ENCODE results near the gene FAT1. TPM values are rescaled to one million over a fixed set of nuclear protein-coding genes. Genes with fewer than 3 reads are reported as not detected.

Gene FAT1
- total RNA-seq, 4 donors from 2014 or later = 2.3 to 9.7 (median 4.8) TPM

DNA sequence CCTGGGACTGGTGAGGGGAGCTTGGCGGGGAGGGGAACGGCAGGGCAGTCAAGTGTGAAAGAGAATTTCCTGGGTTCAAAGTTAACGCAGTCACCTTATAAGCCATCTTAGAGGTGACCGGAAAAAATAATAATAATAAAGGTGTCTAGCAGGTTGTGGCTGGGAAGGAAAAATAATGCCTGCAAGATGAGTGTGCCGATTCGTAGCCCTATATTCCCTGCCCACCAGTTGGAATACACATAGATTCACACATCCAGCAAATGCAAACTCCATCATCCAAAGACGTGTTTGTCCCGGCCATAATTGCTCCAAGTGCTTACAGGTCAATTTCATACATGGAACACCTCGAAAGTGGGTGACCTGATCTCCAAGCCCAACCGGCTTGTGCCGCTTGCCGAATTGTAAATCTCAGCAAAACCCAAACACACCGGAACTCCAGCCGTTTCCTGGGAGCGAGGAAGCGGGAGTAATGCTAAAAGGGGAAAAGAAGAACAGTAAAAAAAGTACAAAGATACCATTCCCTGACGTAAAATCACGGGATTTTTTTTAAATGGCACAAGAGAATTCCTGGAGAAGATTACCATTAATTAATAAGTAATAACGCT, 1.3 kb upstream of the FAT1 start:
- TF ChIP-seq CTCF (IDR thresholded peaks at IDR 0.05 in 4 of 5, conservative IDR thresholded peaks at IDR 0.05 in 1 of 5) = no peak
- no peak for TF ChIP-seq POLR2A (IDR thresholded peaks at IDR 0.05)
- in situ Hi-C loops (cut with MboI; ENCODE audit: low sequenced_read_pairs in 4 of 4) (no loop called here), intact Hi-C loops (cut with DNase I; ENCODE audit: low total_unique reads) (loop anchor here (10.0 kb wide), 2 partner anchors 120 to 220 kb away; no protein-coding TSS in a partner anchor)
- Histone ChIP-seq H3K27ac (peak overlapping the region; percentile 70 to 79 (median 76)), H3K4me3 (peak overlapping the region; percentile 62 to 75 (median 68)), H3K4me1 (peaks cover 0 to 12% of the 10 kb centered on the region in 2 donors), H3K27me3 (peaks cover 17 to 57% (median 51%) of the 10 kb centered on the region in 3 donors), H3K9me3 (no peaks in the 10 kb centered on the region), H3K36me3 (no peaks in the 10 kb centered on the region)
- DNase-seq (no peak), ATAC-seq (no peak)

- in situ Hi-C loops (cut with MboI; ENCODE audit: low sequenced_read_pairs in 4 of 4) = no loop called here
- DNase-seq (no peak), ATAC-seq (peak; percentile 42 to 43)
- Histone ChIP-seq H3K27me3 (peaks cover 17 to 60% (median 51%) of the 10 kb centered on the region in 3 donors), H3K4me1 (peaks cover 0 to 12% of the 10 kb centered on the region in 2 donors), H3K9me3 (peaks cover 0 to 2% (median 0%) of the 10 kb centered on the region in 3 donors), H3K4me3 (peak overlapping the region; percentile 62 to 75 (median 68)), H3K36me3 (no peaks in the 10 kb centered on the region), H3K27ac (peak overlapping the region; percentile 70 to 79 (median 76))
- intact Hi-C loops (cut with DNase I; ENCODE audit: low total_unique reads) = loop anchor here (10.0 kb wide), 2 partner anchors 121 to 221 kb away; no protein-coding TSS in a partner anchor
- TF ChIP-seq POLR2A (IDR thresholded peaks at IDR 0.05) (no peak), CTCF (IDR thresholded peaks at IDR 0.05 in 4 of 5, conservative IDR thresholded peaks at IDR 0.05 in 1 of 5) (no peak)
These were observed 605 bp upstream of the FAT1 start for GRCh38 chr4:186724058-186724863.

DNA sequence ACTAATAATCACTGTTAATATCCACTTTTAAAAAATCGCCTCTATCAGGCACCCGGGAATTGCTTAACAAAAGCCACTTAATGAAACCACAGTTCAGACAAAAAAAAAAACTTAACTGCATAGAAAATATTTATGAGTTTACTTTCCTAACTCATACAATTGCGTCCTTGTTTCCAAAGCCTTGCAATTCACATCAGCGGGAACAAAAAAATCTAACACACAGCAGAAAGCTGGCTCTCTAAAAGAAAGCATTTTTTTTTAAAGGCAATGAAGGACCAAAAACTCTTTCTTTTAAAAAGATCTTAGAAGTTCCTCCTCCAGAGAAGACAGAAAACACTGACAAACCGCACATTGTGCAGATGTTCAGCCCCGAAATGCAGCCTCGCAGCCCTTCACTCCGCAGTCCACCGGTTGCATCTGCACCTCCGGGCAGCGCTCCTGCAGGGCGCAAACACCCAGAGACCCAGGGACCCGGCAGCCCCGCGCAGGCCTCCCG, 812 bp downstream of the FAT1 start:
- intact Hi-C loops (cut with DNase I; ENCODE audit: low total_unique reads) (loop anchor here (1.0 to 10.0 kb wide), 3 partner anchors 54 to 222 kb away; no protein-coding TSS in a partner anchor), in situ Hi-C loops (cut with MboI; ENCODE audit: low sequenced_read_pairs in 4 of 4) (no loop called here)
- H3K4me3 ChIP-seq = peak overlapping the region; percentile 62 to 75 (median 68)
- DNase-seq = no peak
- H3K27me3 ChIP-seq = peaks cover 19 to 54% (median 51%) of the 10 kb centered on the region in 3 donors
- peak overlapping the region in 3 of 4 donors; percentile 70 to 79 (median 75) for H3K27ac ChIP-seq
- no peak for ATAC-seq
- no peak for TF ChIP-seq CTCF (IDR thresholded peaks at IDR 0.05 in 4 of 5, conservative IDR thresholded peaks at IDR 0.05 in 1 of 5)
- TF ChIP-seq POLR2A (IDR thresholded peaks at IDR 0.05) = no peak
- H3K4me1 ChIP-seq = peaks cover 0 to 12% of the 10 kb centered on the region in 2 donors
- no peaks in the 10 kb centered on the region for H3K36me3 ChIP-seq
- H3K9me3 ChIP-seq = peaks cover 0 to 2% (median 0%) of the 10 kb centered on the region in 3 donors

GRCh38 chr4:186719925-186720694, 3.5 kb downstream of the FAT1 start:
- H3K4me1 ChIP-seq = peaks cover 0 to 3% of the 10 kb centered on the region in 2 donors
- intact Hi-C loops (cut with DNase I; ENCODE audit: low total_unique reads) (loop anchor here (10.0 kb wide), 2 partner anchors 125 to 225 kb away; no protein-coding TSS in a partner anchor), in situ Hi-C loops (cut with MboI; ENCODE audit: low sequenced_read_pairs in 4 of 4) (no loop called here)

More at GRCh38 chr4:186719925-186720694, 3.5 kb downstream of the FAT1 start:
- Histone ChIP-seq H3K9me3 (peaks cover 0 to 2% (median 0%) of the 10 kb centered on the region in 3 donors), H3K4me3 (no peak overlapping the region), H3K36me3 (no peaks in the 10 kb centered on the region), H3K27ac (no peak overlapping the region), H3K27me3 (peaks cover 8 to 32% (median 29%) of the 10 kb centered on the region in 3 donors)
- ATAC-seq (no peak), DNase-seq (no peak)
- TF ChIP-seq POLR2A (IDR thresholded peaks at IDR 0.05) (no peak), CTCF (IDR thresholded peaks at IDR 0.05 in 4 of 5, conservative IDR thresholded peaks at IDR 0.05 in 1 of 5) (no peak)

Measured in gastrocnemius medialis (tissue), 4 donors.